Activated gamma-delta T cell treated with Interleukin-2 at 50 U/mL for 16 hours (primary cell): ENCODE data around the gene P2RY6.
"Not testable (repeated sequence)": the region's sequence is repeated elsewhere in the genome, so short reads cannot be mapped to it uniquely, and the experiment has no call there.

Source experiments
- DNase-seq: peaks from one replicate; pipeline ENCODE4 v3.0.0-alpha.2; 2020

P2RY6 gene, protein sequence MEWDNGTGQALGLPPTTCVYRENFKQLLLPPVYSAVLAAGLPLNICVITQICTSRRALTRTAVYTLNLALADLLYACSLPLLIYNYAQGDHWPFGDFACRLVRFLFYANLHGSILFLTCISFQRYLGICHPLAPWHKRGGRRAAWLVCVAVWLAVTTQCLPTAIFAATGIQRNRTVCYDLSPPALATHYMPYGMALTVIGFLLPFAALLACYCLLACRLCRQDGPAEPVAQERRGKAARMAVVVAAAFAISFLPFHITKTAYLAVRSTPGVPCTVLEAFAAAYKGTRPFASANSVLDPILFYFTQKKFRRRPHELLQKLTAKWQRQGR

GRCh38 chr11:73271936-73272679 is at the start of gene P2RY6:
P2RY6 (plus strand) TSS chr11:73272338; CDS start chr11:73296519, 24,181 bp downstream.
- no peak for DNase-seq

DNA sequence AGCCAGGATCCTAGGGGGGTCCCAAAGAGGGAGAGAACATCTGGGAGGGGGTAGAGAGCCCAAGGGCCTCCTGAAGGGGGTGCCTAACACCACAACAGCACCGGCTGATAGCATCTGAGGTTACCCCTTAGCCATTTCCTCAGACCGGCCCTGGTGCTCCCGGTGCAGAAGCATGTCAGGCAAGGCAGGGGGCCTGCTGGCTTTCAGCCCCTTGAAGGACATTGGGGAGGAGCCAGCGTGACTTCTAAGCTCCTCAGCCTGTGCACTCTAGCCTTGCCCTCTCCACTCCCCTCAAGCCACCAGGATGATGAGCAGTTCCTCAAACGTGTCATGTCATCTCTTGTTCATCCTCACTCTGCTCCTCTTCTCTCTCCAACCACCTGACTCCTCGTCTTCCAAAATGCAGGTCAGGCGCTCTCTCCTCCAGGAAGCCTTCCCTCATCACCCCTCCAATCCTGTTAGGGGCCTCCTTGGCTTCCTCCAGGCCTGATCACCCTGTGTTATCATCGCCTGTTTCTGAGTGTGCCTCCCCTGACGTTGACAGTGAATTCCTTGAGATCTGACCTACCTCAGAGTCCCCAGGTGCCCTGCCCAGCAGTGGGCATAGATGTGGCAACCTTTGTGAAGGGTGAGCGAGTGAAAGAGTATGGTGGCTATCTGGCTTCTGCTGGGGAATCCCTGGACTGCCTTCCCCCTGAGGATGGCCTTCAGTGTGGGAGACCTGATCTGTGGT is 48.0 kb upstream of the P2RY6 start:
- DNase-seq = no peak

DNA sequence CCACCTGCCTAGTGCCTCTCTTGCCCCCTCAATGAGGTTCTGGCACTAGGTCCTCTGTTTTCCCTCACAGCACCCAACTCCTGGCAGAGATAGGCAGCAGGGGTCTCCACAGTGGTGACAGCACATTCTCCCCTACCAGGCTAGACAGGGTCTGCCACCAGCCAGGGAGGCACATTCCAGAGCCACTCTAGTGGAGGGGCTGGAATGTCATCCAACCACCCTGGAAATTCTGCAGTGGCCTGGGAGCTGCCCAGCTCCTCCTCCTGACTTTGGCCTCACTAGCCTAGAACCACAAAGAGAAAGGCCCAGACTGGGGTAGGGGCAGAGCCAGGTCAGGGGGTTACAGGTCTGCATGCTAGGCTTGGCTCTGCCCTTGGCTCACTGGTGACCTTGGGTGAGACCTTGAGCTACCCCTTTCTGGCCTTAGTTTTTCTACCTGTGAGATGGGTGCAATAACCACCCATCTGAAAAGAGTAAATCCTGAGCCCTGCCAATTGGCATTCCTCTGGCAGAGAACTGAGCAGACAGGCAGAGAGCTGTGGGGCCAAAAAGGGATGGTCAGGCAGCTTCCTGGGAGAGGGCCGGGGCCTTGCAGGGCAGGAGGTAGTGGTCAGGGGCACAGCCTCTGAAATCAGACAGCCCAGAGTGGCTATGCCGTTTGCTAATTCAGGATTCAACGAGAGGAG is 47.0 kb upstream of the P2RY6 start:
- DNase-seq = no peak

DNA sequence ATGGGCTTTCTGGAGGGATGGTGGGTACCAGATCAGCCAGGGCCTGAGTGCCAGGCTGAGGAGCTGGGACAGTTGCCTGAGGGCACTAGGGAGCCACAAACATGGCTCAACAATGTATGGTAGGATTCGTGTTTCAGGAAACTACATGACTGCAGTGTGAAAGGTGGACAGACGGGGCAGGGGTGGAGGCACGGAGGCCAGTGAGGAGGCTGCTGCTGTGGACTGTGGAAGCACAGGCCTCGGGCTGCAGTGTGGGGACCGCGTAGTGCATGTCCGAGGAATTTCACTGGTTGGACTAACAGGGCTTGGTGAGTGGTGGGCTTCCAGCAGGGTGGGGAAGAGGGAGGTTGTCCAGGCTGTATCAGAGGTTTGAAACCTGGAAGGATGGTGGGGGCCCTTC is 46.3 kb upstream of the P2RY6 start:
- DNase-seq = no peak

DNA sequence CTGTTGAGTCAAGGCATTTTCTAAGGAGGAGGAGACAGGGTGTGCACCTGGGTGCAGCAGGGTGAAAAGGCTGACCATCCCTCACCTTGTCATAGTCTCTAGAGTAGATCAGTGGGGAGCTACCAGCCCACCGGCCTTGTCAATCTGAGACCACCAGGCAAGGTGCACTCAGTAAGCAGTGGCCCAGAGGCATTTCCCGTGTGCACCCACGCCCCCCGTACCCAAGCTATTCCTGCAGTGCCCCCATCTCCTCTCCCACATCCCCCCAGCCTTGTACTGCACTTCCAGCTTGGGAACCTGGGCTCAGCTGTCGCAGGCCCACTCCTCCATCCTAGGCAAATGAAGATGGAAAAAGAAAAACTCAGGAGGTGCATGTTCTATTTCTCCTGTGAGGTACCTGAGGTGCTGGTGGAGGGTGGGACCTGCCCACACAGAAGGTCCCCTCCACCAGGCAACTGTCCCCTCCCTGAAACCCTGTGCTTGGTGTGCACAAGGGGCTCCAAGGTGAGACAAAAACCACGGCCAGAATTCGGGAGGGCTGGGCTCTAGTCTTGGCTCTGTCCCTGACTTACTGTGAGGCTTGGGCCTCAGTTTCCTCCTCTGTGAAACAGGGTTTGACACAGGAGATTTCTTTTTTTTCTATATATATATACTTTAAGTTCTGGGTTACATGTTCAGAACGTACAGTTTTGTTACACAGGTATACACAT is 45.7 kb upstream of the P2RY6 start:
- DNase-seq = no peak

- DNase-seq = no peak
Observed at GRCh38 chr11:73227571-73228211, 44.4 kb upstream of the P2RY6 start.

GRCh38 chr11:73228268-73229134 is 43.6 kb upstream of the P2RY6 start:
- DNase-seq = no peak

- no peak for DNase-seq
Observed at GRCh38 chr11:73229321-73229895, 42.7 kb upstream of the P2RY6 start.

DNA sequence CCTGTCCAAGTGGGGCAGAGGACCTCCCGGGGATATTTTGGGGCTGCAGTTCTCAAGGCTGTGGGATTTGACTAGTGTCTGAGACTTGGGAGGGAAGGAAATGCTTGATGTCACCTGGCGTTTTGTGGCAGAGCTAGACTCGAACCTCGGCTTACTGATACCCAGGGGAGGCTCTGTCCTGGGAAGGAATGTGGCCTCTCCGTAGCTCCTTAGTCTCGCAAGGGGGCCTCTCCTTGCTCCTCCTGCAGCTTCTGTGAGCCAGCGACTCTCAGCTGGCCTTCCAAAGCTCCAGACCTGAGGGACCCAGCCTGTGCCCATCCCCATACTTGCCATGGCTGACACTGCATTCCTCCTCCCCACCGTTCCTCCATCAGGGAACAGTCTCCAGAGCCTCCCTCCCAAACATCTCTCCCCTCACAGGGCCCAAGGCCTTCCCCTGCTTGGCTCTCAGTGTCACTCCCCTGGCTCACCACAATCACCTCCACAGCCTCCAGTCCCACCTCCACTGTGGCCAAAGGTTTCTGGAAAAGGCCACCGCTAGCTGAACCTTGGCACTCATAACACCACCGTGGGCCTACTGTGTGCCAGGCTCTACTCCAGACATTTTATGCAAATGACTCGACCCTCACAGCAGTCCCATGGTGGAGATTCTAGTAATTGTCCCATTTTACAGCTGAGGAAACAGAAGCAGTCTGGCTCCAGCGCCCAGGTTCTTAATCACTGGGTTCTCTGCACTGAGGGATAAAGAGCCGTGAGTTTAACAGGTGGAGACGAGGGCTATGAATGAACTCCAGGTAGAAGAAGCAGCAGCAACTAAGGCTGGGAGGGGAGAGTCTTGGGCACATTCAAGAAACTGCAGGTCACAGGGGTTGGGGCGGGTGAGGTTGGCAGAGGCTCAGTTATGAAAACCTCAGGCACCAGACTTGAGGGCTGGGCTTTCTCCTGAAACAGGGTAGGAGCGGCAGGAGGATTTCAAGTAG is 42.0 kb upstream of the P2RY6 start:
- no peak for DNase-seq

DNA sequence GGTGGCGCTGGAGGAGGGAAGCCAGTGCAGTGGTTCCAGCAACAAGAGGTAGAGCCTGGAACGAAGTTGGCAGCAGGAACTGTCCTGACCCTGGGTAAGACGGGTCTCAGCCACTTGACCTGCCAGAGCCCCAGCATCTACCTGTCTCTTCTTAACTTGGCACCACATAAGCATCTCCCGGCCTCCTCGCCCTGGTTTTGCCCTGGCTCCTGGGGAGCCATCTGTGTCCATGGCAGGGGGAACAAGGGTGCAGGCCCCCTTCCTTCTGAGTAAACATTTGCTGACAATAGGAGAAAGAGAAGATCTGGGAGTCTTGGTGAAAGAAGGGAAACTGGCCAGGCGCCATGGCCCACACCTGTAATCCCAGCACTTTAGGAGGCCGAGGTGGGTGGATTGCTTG is 41.2 kb upstream of the P2RY6 start:
- DNase-seq = no peak

- DNase-seq = not testable (repeated sequence)
Observed at GRCh38 chr11:73232487-73232886, 39.7 kb upstream of the P2RY6 start.

- DNase-seq = no peak
Observed at GRCh38 chr11:73233211-73233610, 38.9 kb upstream of the P2RY6 start.

GRCh38 chr11:73233692-73234470 is 38.3 kb upstream of the P2RY6 start:
- no peak for DNase-seq

DNA sequence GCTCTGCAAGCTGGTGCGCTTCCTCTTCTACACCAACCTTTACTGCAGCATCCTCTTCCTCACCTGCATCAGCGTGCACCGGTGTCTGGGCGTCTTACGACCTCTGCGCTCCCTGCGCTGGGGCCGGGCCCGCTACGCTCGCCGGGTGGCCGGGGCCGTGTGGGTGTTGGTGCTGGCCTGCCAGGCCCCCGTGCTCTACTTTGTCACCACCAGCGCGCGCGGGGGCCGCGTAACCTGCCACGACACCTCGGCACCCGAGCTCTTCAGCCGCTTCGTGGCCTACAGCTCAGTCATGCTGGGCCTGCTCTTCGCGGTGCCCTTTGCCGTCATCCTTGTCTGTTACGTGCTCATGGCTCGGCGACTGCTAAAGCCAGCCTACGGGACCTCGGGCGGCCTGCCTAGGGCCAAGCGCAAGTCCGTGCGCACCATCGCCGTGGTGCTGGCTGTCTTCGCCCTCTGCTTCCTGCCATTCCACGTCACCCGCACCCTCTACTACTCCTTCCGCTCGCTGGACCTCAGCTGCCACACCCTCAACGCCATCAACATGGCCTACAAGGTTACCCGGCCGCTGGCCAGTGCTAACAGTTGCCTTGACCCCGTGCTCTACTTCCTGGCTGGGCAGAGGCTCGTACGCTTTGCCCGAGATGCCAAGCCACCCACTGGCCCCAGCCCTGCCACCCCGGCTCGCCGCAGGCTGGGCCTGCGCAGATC is 37.5 kb upstream of the P2RY6 start:
- no peak for DNase-seq

- no peak for DNase-seq
Observed at GRCh38 chr11:73235236-73235786, 36.8 kb upstream of the P2RY6 start.

- no peak for DNase-seq
Observed at GRCh38 chr11:73236205-73236765, 35.9 kb upstream of the P2RY6 start.

DNA sequence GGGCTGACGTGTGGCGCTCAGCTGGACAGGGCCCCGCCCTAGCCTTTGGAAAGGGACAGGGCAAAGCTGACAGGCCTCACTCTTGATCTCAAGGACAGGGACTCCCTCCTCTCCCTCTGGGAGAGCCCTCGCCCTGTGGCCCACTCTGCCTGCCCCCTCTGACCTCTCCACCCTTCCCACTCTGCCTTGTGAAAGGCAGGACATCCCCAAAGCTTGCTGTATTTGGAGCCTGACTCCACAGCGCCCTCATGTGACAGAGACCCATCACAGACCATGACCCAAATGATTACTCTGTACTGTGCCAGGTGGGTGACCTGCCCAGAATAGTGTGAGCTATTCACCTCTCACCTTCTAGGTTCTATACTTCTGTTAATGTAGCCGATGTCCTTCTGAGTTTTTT is 35.3 kb upstream of the P2RY6 start:
- DNase-seq = no peak
